ENCODE measurements around the gene C9orf43. TPM values are rescaled to one million over a fixed set of nuclear protein-coding genes. Genes with fewer than 3 reads are reported as not detected.

C9orf43 gene
- total RNA-seq (2014; rRNA removed; shearing (Covaris generic)) = 0.08 and 1.1 TPM in 2 replicates
- 0.14 and 0.63 TPM in 2 replicates for polyA plus RNA-seq (2016; fragmentation: Nextera tagmentation; extraction: Ambion mirVana)
- long read RNA-seq = 0 reads

GRCh38 chr9:113410207-113410864 is at the start of gene C9orf43, which contains the start of gene POLE3:
Gene C9orf43 (plus strand): TSS chr9:113410747. CDS start chr9:113413494, 2,747 bp downstream.
Gene POLE3 (minus strand): TSS chr9:113410675. CDS start chr9:113410293, 382 bp downstream.
- Histone ChIP-seq H3K36me3 (ENCODE audit: insufficient read depth) (peaks cover 15% of the 10 kb centered on the region), H3K79me2 (replicated peaks; ENCODE audit: insufficient read depth) (peaks cover 14% of the 10 kb centered on the region), H2AFZ (peak within 1 kb of the TSS; percentile 74), H3K9me2 (ENCODE audit: insufficient read depth) (no peaks in the 10 kb centered on the region), H3K27me3 (ENCODE audit: insufficient read depth) (no peaks in the 10 kb centered on the region), H3K4me2 (peak within 1 kb of the TSS; percentile 82), H3K27ac (ENCODE audit: low read depth) (peak within 1 kb of the TSS; percentile 97), H4K20me1 (replicated peaks; ENCODE audit: insufficient read depth) (peaks cover 6% of the 10 kb centered on the region), H3F3A (replicated peaks; ENCODE audit: low read depth) (peaks cover 24% of the 10 kb centered on the region), H3K4me1 (ENCODE audit: insufficient read depth) (peaks cover 9% of the 10 kb centered on the region; the same call in 1 of the 2 replicates), H3K4me3 (peak within 1 kb of the TSS; percentile 70)
- ATAC-seq = peak; percentile 90
- Mint-ChIP-seq H3K27me3 (ENCODE audit: insufficient read depth, low read depth, poor library complexity) (peaks cover 14% of the 10 kb centered on the region), H3K4me1 (peaks cover 22% of the 10 kb centered on the region), H3K27ac (peak within 1 kb of the TSS; percentile 100), H3K9me3 (peaks cover 5% of the 10 kb centered on the region; the same call in 2 of the 3 replicates), H3K36me3 (ENCODE audit: low read depth) (peaks cover 39% of the 10 kb centered on the region), H3K4me3 (peak within 1 kb of the TSS; percentile 99)
- TF ChIP-seq ZNF331 (CRISPR knock-in tag; IDR thresholded peaks at IDR 0.05; ENCODE audit: low read depth) = no peak
- peak; percentile 72 for TF ChIP-seq ETS1 (IDR thresholded peaks at IDR 0.05)
- peak; percentile 68; the same call in 1 of the 2 replicates for TF ChIP-seq POLR2AphosphoS5 (IDR thresholded peaks at IDR 0.05; ENCODE audit: low read depth)
- TF ChIP-seq NANOG (IDR thresholded peaks at IDR 0.05; ENCODE audit: borderline replicate concordance) = no peak
- TF ChIP-seq CREB1 (CRISPR knock-in tag; IDR thresholded peaks at IDR 0.05; ENCODE audit: low read depth) = peak; percentile 84
- DNase-seq (ENCODE audit: low spot score) = peak; percentile 98

- Mint-ChIP-seq H3K4me3 (no peak overlapping the region), H3K27ac (no peak overlapping the region), H3K36me3 (ENCODE audit: low read depth) (no peaks in the 10 kb centered on the region), H3K4me1 (no peaks in the 10 kb centered on the region), H3K27me3 (ENCODE audit: insufficient read depth, low read depth, poor library complexity) (no peaks in the 10 kb centered on the region), H3K9me3 (no peaks in the 10 kb centered on the region)
- H3K4me1 ChIP-seq (ENCODE audit: insufficient read depth) = no peaks in the 10 kb centered on the region
- no peaks in the 10 kb centered on the region for H4K20me1 ChIP-seq (replicated peaks; ENCODE audit: insufficient read depth)
- no peaks in the 10 kb centered on the region for H3K79me2 ChIP-seq (replicated peaks; ENCODE audit: insufficient read depth)
- H3K4me2 ChIP-seq = no peak overlapping the region
- no peaks in the 10 kb centered on the region for H3F3A ChIP-seq (replicated peaks; ENCODE audit: low read depth)
- H3K9me2 ChIP-seq (ENCODE audit: insufficient read depth) = no peaks in the 10 kb centered on the region
- DNase-seq (ENCODE audit: low spot score) (no peak), ATAC-seq (no peak)
- H3K27me3 ChIP-seq (ENCODE audit: insufficient read depth) = no peaks in the 10 kb centered on the region
- no peak overlapping the region for H2AFZ ChIP-seq
- no peaks in the 10 kb centered on the region for H3K36me3 ChIP-seq (ENCODE audit: insufficient read depth)
- no peak overlapping the region for H3K27ac ChIP-seq (ENCODE audit: low read depth)
- H3K4me3 ChIP-seq = no peak overlapping the region
- TF ChIP-seq CREB1 (CRISPR knock-in tag; IDR thresholded peaks at IDR 0.05; ENCODE audit: low read depth) = no peak
- no peak for TF ChIP-seq ZNF114 (CRISPR knock-in tag; IDR thresholded peaks at IDR 0.05)
- no peak for TF ChIP-seq EZH2 (IDR thresholded peaks at IDR 0.05; ENCODE audit: low read depth, unreplicated experiment)
- no peak for TF ChIP-seq JUNB (IDR thresholded peaks at IDR 0.05; ENCODE audit: unreplicated experiment)
- no peak for TF ChIP-seq STAT1 (IDR thresholded peaks at IDR 0.05; ENCODE audit: unreplicated experiment)
- no peak for TF ChIP-seq NANOG (IDR thresholded peaks at IDR 0.05; ENCODE audit: borderline replicate concordance)
- TF ChIP-seq ZNF462 (CRISPR knock-in tag; IDR thresholded peaks at IDR 0.05) = no peak
- no peak for TF ChIP-seq POLR2AphosphoS5 (IDR thresholded peaks at IDR 0.05; ENCODE audit: low read depth)
Observed at GRCh38 chr9:113361304-113362018, 49.1 kb upstream of the C9orf43 start.
